Activated T-helper 1 cell treated with anti-CD3 and anti-CD28 coated beads, Interleukin-12 subunit alpha, Interleukin-12 subunit beta, Interleukin-2, Interleukin-4 antibody, amounts not matched to agents 30 ng/mL and 10 ng/mL and 1 ng/mL, durations not matched to agents 14 hours and 24 hours and 36 hours (primary cell): Measurements from ENCODE around the gene GLIS2. TPM values are rescaled to one million over a fixed set of nuclear protein-coding genes. Genes with fewer than 3 reads are reported as not detected.
A peak's percentile ranks its signal among the peaks of the same experiment; 100 is the strongest.
"Not testable (repeated sequence)": the region's sequence is repeated elsewhere in the genome, so short reads cannot be mapped to it uniquely, and the experiment has no call there.

Experiments
- DNase-seq: peaks from one replicate; pipeline ENCODE4 v3.0.0; 2021; ENCODE audit warnings: low spot score
- H3K27ac Mint-ChIP-seq: one replicate; pipeline ENCODE4 v1.8.0; 2021; ENCODE audit warnings: mild to moderate bottlenecking, mixed read lengths
- H3K27me3 Mint-ChIP-seq: one replicate; pipeline ENCODE4 v1.8.0; 2022; ENCODE audit warnings: mild to moderate bottlenecking, moderate library complexity, mixed read lengths; ENCODE audit not compliant: insufficient read depth
- H3K36me3 Mint-ChIP-seq: one replicate; pipeline ENCODE4 v1.8.0; 2021; ENCODE audit warnings: low read depth, mixed read lengths
- H3K4me1 Mint-ChIP-seq: one replicate; pipeline ENCODE4 v1.8.0; 2021; ENCODE audit warnings: low read depth, mixed read lengths
- H3K4me3 Mint-ChIP-seq: one replicate; pipeline ENCODE4 v1.8.0; 2021; ENCODE audit warnings: mild to moderate bottlenecking, moderate library complexity, mixed read lengths
- H3K9me3 Mint-ChIP-seq: one replicate; pipeline ENCODE4 v1.8.0; 2021; ENCODE audit warnings: mixed read lengths
- intact Hi-C: fragments of 100-400 bp; cut with micrococcal nuclease; formaldehyde crosslinking; loops from one replicate; pipeline ENCODE4 v1.15.1; 2024
- total RNA-seq: library from RNA; stranded (reverse); gene quantifications from 2 replicates; pipeline ENCODE4 v1.2.3, GENCODE V29; 2022

The GLIS2 gene
- total RNA-seq, 1 donor from 2014 or later: 0.54 TPM

GRCh38 chr16:4327386-4328045 lies 11.6 kb downstream of the GLIS2 start:
- intact Hi-C loops: no loop called here
- no peak for DNase-seq
- Mint-ChIP-seq H3K27ac (no peak overlapping the region), H3K4me3 (no peak overlapping the region), H3K4me1 (no peaks in the 10 kb centered on the region), H3K9me3 (no peaks in the 10 kb centered on the region), H3K27me3 (peaks cover 13% of the 10 kb centered on the region), H3K36me3 (no peaks in the 10 kb centered on the region)

GRCh38 chr16:4328046-4328781 lies 12.3 kb downstream of the GLIS2 start:
- peaks cover 13% of the 10 kb centered on the region for H3K27me3 Mint-ChIP-seq
- no peak overlapping the region for H3K27ac Mint-ChIP-seq
- DNase-seq: no peak
- no peaks in the 10 kb centered on the region for H3K4me1 Mint-ChIP-seq
- H3K4me3 Mint-ChIP-seq: no peak overlapping the region
- intact Hi-C loops: no loop called here
- H3K36me3 Mint-ChIP-seq: no peaks in the 10 kb centered on the region
- H3K9me3 Mint-ChIP-seq: no peaks in the 10 kb centered on the region

GRCh38 chr16:4328782-4329775 lies 13.2 kb downstream of the GLIS2 start:
- intact Hi-C loops: no loop called here

GRCh38 chr16:4330277-4330874 lies 14.5 kb downstream of the GLIS2 start:
- peaks cover 13% of the 10 kb centered on the region for H3K27me3 Mint-ChIP-seq
- H3K4me1 Mint-ChIP-seq: no peaks in the 10 kb centered on the region
- intact Hi-C loops: loop anchor here (1.0 to 2.0 kb wide), 3 partner anchors 42 to 392 kb away; no protein-coding TSS in a partner anchor
- no peaks in the 10 kb centered on the region for H3K36me3 Mint-ChIP-seq
- no peak overlapping the region for H3K27ac Mint-ChIP-seq
- DNase-seq: peak; percentile 48
- H3K9me3 Mint-ChIP-seq: no peaks in the 10 kb centered on the region
- no peak overlapping the region for H3K4me3 Mint-ChIP-seq

More at GRCh38 chr16:4328782-4329775, 13.2 kb downstream of the GLIS2 start:
- H3K9me3 Mint-ChIP-seq: no peaks in the 10 kb centered on the region
- H3K27ac Mint-ChIP-seq: no peak overlapping the region
- H3K36me3 Mint-ChIP-seq: no peaks in the 10 kb centered on the region
- DNase-seq: no peak
- H3K4me3 Mint-ChIP-seq: no peak overlapping the region
- H3K4me1 Mint-ChIP-seq: no peaks in the 10 kb centered on the region
- peaks cover 13% of the 10 kb centered on the region for H3K27me3 Mint-ChIP-seq

- H3K4me1 Mint-ChIP-seq: no peaks in the 10 kb centered on the region
- no peak for DNase-seq
- intact Hi-C loops: no loop called here
- no peak overlapping the region for H3K27ac Mint-ChIP-seq
- H3K4me3 Mint-ChIP-seq: no peak overlapping the region
- peaks cover 8% of the 10 kb centered on the region for H3K27me3 Mint-ChIP-seq
- no peaks in the 10 kb centered on the region for H3K9me3 Mint-ChIP-seq
- H3K36me3 Mint-ChIP-seq: no peaks in the 10 kb centered on the region
Measured at GRCh38 chr16:4332083-4332482, 16.2 kb downstream of the GLIS2 start.

GRCh38 chr16:4332623-4333307 lies 16.9 kb downstream of the GLIS2 start:
- DNase-seq: no peak
- Mint-ChIP-seq H3K4me1 (no peaks in the 10 kb centered on the region), H3K27ac (no peak overlapping the region), H3K4me3 (no peak overlapping the region), H3K9me3 (no peaks in the 10 kb centered on the region), H3K27me3 (peaks cover 8% of the 10 kb centered on the region), H3K36me3 (no peaks in the 10 kb centered on the region)
- intact Hi-C loops: no loop called here

- DNase-seq: no peak
- Mint-ChIP-seq H3K36me3 (no peaks in the 10 kb centered on the region), H3K27me3 (peaks cover 5% of the 10 kb centered on the region), H3K9me3 (no peaks in the 10 kb centered on the region), H3K4me1 (no peaks in the 10 kb centered on the region), H3K4me3 (no peak overlapping the region), H3K27ac (no peak overlapping the region)
- intact Hi-C loops: no loop called here
Measured at GRCh38 chr16:4333308-4333638, 17.4 kb downstream of the GLIS2 start.

- H3K4me1 Mint-ChIP-seq, H3K9me3 Mint-ChIP-seq, DNase-seq, H3K36me3 Mint-ChIP-seq, H3K27ac Mint-ChIP-seq, H3K4me3 Mint-ChIP-seq, intact Hi-C loops, H3K27me3 Mint-ChIP-seq: not testable (repeated sequence)
Measured at GRCh38 chr16:4333714-4334113, 17.8 kb downstream of the GLIS2 start.

GRCh38 chr16:4334724-4335495 lies 19.0 kb downstream of the GLIS2 start:
- intact Hi-C loops: no loop called here
- H3K4me1 Mint-ChIP-seq: no peaks in the 10 kb centered on the region
- no peaks in the 10 kb centered on the region for H3K27me3 Mint-ChIP-seq
- no peak overlapping the region for H3K27ac Mint-ChIP-seq
- no peaks in the 10 kb centered on the region for H3K9me3 Mint-ChIP-seq
- peaks cover 3% of the 10 kb centered on the region for H3K36me3 Mint-ChIP-seq
- no peak for DNase-seq
- no peak overlapping the region for H3K4me3 Mint-ChIP-seq

- no peaks in the 10 kb centered on the region for H3K27me3 Mint-ChIP-seq
- no peaks in the 10 kb centered on the region for H3K4me1 Mint-ChIP-seq
- no peak for DNase-seq
- H3K27ac Mint-ChIP-seq: no peak overlapping the region
- H3K36me3 Mint-ChIP-seq: peaks cover 3% of the 10 kb centered on the region
- H3K4me3 Mint-ChIP-seq: no peak overlapping the region
- intact Hi-C loops: no loop called here
- H3K9me3 Mint-ChIP-seq: no peaks in the 10 kb centered on the region
Measured at GRCh38 chr16:4336701-4337539, 21.1 kb downstream of the GLIS2 start.

GRCh38 chr16:4337540-4338088 lies 21.7 kb downstream of the GLIS2 start:
- Mint-ChIP-seq H3K36me3 (peaks cover 3% of the 10 kb centered on the region), H3K27ac (no peak overlapping the region), H3K4me3 (no peak overlapping the region), H3K4me1 (no peaks in the 10 kb centered on the region), H3K9me3 (no peaks in the 10 kb centered on the region), H3K27me3 (no peaks in the 10 kb centered on the region)
- intact Hi-C loops: no loop called here
- DNase-seq: no peak
